SK-N-SH (cell line): ENCODE data around the gene IRX6. TPM values are rescaled to one million over a fixed set of nuclear protein-coding genes. Genes with fewer than 3 reads are reported as not detected.

ENCODE experiments used
- CTCF ChIA-PET: fragments of 300-600, 350-600 bp; formaldehyde crosslinking; extraction: SDS; loops from one replicate; lab custom pipeline; 2021; lab: Yijun Ruan, JAX
- POLR2A ChIA-PET: fragments of 350-600 bp; sonication (Branson Sonifier 250); formaldehyde crosslinking; extraction: SDS; loops from one replicate; lab custom pipeline; 2020; ENCODE audit warnings: antibody characterized with exemption, inconsistent platforms; lab: Yijun Ruan, JAX
- DNase-seq: peaks from one replicate; pipeline ENCODE4 v3.0.0; 2012
- H2AFZ ChIP-seq: fragments of 200-600 bp; sonication (generic); 2 replicates; pipeline ENCODE4 v1.8.1; 2016; ENCODE audit warnings: antibody characterized with exemption, mild to moderate bottlenecking, low read depth
- H3F3A ChIP-seq: fragments of 200-600 bp; sonication (generic); replicated peaks from 2 replicates; pipeline ENCODE3; 2016; ENCODE audit warnings: antibody characterized with exemption, mild to moderate bottlenecking; ENCODE audit not compliant: insufficient read depth
- H3K27ac ChIP-seq, 2 experiments: fragments of 200-500 bp in 1 of 2; fragments of 200-600 bp in 1 of 2; sonication (Bioruptor generic) in 1 of 2; sonication (generic), shearing (Covaris generic) in 1 of 2; 2 replicates each; pipeline versions ENCODE4 v1.5.1 to v1.6.1; 2014 to 2016; ENCODE audit warnings: low read depth in 2 of 2, inconsistent platforms in 1 of 2, low read length in 1 of 2, mild to moderate bottlenecking in 1 of 2, mixed read lengths in 1 of 2
- H3K27me3 ChIP-seq: fragments of 200-600 bp; sonication (generic), shearing (Covaris generic); 2 replicates; pipeline ENCODE4 v1.6.1; 2016; ENCODE audit warnings: mixed run types; ENCODE audit not compliant: insufficient read depth
- H3K36me3 ChIP-seq, 2 experiments: fragments of 200-500 bp in 1 of 2; fragments of 200-600 bp in 1 of 2; sonication (Bioruptor generic) in 1 of 2; sonication (generic) in 1 of 2; replicated peaks in 1 of 2; 2 replicates each; pipeline versions ENCODE3 to v1.5.1; 2014 to 2016; ENCODE audit warnings: low read length in 1 of 2, mild to moderate bottlenecking in 1 of 2; ENCODE audit not compliant: insufficient read depth in 2 of 2, control insufficient read depth in 1 of 2
- H3K4me1 ChIP-seq, 2 experiments: fragments of 200-500 bp in 1 of 2; fragments of 200-600 bp in 1 of 2; sonication (Bioruptor generic) in 1 of 2; sonication (generic), shearing (Covaris generic) in 1 of 2; 2 replicates each; pipeline versions ENCODE4 v1.5.1 to v1.6.1; 2014 to 2016; ENCODE audit warnings: low read depth in 1 of 2, low read length in 1 of 2, mixed run types in 1 of 2; ENCODE audit not compliant: insufficient read depth in 2 of 2, control insufficient read depth in 1 of 2
- H3K4me2 ChIP-seq: fragments of 200-600 bp; sonication (generic), shearing (Covaris generic); 2 replicates; pipeline ENCODE4 v1.6.1; 2017; ENCODE audit warnings: mixed run types
- H3K4me3 ChIP-seq, 2 experiments: fragments of 200-500 bp in 1 of 2; fragments of 200-600 bp in 1 of 2; sonication (Bioruptor generic) in 1 of 2; sonication (generic), shearing (Covaris generic) in 1 of 2; 2 replicates each; pipeline versions ENCODE4 v1.5.1 to v1.8.1; 2014 to 2016; ENCODE audit warnings: low read depth in 2 of 2, inconsistent platforms in 1 of 2, low read length in 1 of 2, mild to moderate bottlenecking in 1 of 2, mixed read lengths in 1 of 2, moderate library complexity in 1 of 2
- H3K79me2 ChIP-seq: fragments of 200-600 bp; sonication (generic); 2 replicates; pipeline ENCODE4 v1.8.1; 2017; ENCODE audit warnings: mild to moderate bottlenecking; ENCODE audit not compliant: insufficient read depth
- H3K9ac ChIP-seq: fragments of 200-600 bp; sonication (generic); 2 replicates; pipeline ENCODE4 v1.6.1; 2017; ENCODE audit warnings: mixed run types
- H3K9me2 ChIP-seq: fragments of 200-600 bp; sonication (generic); 2 replicates; pipeline ENCODE4 v1.6.1; 2017; ENCODE audit warnings: mixed run types
- H3K9me3 ChIP-seq: fragments of 200-600 bp; sonication (generic); 2 replicates; pipeline ENCODE4 v1.6.1; 2017; ENCODE audit warnings: mixed run types, mild to moderate bottlenecking, moderate library complexity
- H4K20me1 ChIP-seq: fragments of 200-600 bp; sonication (generic); 2 replicates; pipeline ENCODE4 v1.6.1; 2017; ENCODE audit warnings: mild to moderate bottlenecking, mixed run types; ENCODE audit not compliant: insufficient read depth
- EZH2phosphoT487 ChIP-seq: fragments of 200-600 bp; sonication (generic); IDR thresholded peaks from 2 replicates; pipeline ENCODE4 v1.6.1; 2017; ENCODE audit warnings: low read depth, mixed run types, mild to moderate bottlenecking, antibody characterized with exemption, moderate library complexity, borderline replicate concordance
- FOXJ3 ChIP-seq: sonication (generic); formaldehyde crosslinking; IDR thresholded peaks from 2 replicates; pipeline ENCODE4 v1.5.1; 2020; ENCODE audit warnings: mild to moderate bottlenecking, missing genetic modification reagents
- JUND ChIP-seq: IDR thresholded peaks from 2 replicates; pipeline ENCODE4 v1.4.0; 2012
- MEF2A ChIP-seq: IDR thresholded peaks from 2 replicates; pipeline ENCODE4 v1.4.0; 2012; ENCODE audit warnings: low read depth, borderline replicate concordance
- MXI1 ChIP-seq: IDR thresholded peaks from 2 replicates; pipeline ENCODE4 v1.6.1; 2012; ENCODE audit warnings: mild to moderate bottlenecking, low read depth, low read length, improper control_type of control experiment
- NFIC ChIP-seq: IDR thresholded peaks from 2 replicates; pipeline ENCODE4 v1.4.0; 2012; ENCODE audit warnings: borderline replicate concordance
- NRF1 ChIP-seq: IDR thresholded peaks from 2 replicates; pipeline ENCODE4 v1.6.1; 2012; ENCODE audit warnings: low read depth, mild to moderate bottlenecking, low read length
- SIN3A ChIP-seq: IDR thresholded peaks from 2 replicates; pipeline ENCODE4 v1.6.1; 2012; ENCODE audit warnings: low read depth, mild to moderate bottlenecking, low read length, moderate library complexity, borderline replicate concordance
- SMC3 ChIP-seq: IDR thresholded peaks from 2 replicates; pipeline ENCODE4 v1.6.1; 2012; ENCODE audit warnings: low read depth, low read length, improper control_type of control experiment
- TAF1 ChIP-seq: IDR thresholded peaks from 2 replicates; pipeline ENCODE4 v1.6.1; 2012; ENCODE audit warnings: low read depth, mild to moderate bottlenecking, low read length, moderate library complexity, borderline replicate concordance
- TCF12 ChIP-seq: IDR thresholded peaks from 2 replicates; pipeline ENCODE4 v1.4.0; 2012
- TEAD4 ChIP-seq: IDR thresholded peaks from 2 replicates; pipeline ENCODE4 v1.4.0; 2012; ENCODE audit warnings: mild to moderate bottlenecking, borderline replicate concordance; ENCODE audit not compliant: insufficient read depth
- WGBS: methylation state at CpG from one replicate; pipeline ENCODE4 v1.1.6; 2017; ENCODE audit warnings: low lambda C conversion rate; 5-methylcytosine and 5-hydroxymethylcytosine counted together
- polyA plus RNA-seq, 3 experiments: library from polyadenylated mRNA; depleted of rRNA; stranded (reverse); fragments of >200 nt; gene quantifications; 2 replicates each; pipeline ENCODE4 v1.2.3, GENCODE V29; 2012
- TF ChIP-seq, protein P1 (sequence below): IDR thresholded peaks from 2 replicates; pipeline ENCODE4 v1.6.1; 2012; ENCODE audit warnings: mild to moderate bottlenecking, low read depth, low read length, moderate library complexity
- TF ChIP-seq, protein P2 (sequence below): fragments of 150-350 bp; IDR thresholded peaks from 2 replicates; pipeline ENCODE4 v1.6.1; 2017; ENCODE audit warnings: antibody characterized with exemption, low read length, low read depth, borderline replicate concordance
- TF ChIP-seq, protein P3 (sequence below): IDR thresholded peaks from 2 replicates; pipeline ENCODE4; 2012

The IRX6 gene
- polyA plus RNA-seq, 1 of the 3 experiments (the other 2 are of a cell fraction) = not detected

DNA sequence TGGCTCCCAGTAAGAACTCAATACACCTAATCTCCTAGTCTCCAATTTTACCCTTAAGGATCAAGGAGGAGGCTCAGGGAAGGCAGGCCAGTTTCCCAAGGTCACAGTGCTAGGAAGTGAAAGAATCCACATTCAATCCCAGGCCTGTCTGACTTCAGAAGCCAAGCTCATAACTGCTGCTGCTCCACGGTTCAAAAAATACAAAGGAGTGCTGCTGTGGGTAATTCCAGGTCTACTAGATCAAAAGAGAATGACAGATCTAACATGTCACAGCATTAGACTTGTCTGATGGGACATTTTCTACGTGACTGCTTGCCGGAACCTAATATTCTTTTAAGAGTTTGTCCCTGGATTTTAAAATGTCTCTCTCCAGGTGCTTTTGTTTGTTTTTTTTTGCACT lies 48.8 kb upstream of the IRX6 start (continued):
- TF ChIP-seq, protein P1, sequence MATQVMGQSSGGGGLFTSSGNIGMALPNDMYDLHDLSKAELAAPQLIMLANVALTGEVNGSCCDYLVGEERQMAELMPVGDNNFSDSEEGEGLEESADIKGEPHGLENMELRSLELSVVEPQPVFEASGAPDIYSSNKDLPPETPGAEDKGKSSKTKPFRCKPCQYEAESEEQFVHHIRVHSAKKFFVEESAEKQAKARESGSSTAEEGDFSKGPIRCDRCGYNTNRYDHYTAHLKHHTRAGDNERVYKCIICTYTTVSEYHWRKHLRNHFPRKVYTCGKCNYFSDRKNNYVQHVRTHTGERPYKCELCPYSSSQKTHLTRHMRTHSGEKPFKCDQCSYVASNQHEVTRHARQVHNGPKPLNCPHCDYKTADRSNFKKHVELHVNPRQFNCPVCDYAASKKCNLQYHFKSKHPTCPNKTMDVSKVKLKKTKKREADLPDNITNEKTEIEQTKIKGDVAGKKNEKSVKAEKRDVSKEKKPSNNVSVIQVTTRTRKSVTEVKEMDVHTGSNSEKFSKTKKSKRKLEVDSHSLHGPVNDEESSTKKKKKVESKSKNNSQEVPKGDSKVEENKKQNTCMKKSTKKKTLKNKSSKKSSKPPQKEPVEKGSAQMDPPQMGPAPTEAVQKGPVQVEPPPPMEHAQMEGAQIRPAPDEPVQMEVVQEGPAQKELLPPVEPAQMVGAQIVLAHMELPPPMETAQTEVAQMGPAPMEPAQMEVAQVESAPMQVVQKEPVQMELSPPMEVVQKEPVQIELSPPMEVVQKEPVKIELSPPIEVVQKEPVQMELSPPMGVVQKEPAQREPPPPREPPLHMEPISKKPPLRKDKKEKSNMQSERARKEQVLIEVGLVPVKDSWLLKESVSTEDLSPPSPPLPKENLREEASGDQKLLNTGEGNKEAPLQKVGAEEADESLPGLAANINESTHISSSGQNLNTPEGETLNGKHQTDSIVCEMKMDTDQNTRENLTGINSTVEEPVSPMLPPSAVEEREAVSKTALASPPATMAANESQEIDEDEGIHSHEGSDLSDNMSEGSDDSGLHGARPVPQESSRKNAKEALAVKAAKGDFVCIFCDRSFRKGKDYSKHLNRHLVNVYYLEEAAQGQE = no peak
- TF ChIP-seq JUND = no peak
- TF ChIP-seq, protein P2, sequence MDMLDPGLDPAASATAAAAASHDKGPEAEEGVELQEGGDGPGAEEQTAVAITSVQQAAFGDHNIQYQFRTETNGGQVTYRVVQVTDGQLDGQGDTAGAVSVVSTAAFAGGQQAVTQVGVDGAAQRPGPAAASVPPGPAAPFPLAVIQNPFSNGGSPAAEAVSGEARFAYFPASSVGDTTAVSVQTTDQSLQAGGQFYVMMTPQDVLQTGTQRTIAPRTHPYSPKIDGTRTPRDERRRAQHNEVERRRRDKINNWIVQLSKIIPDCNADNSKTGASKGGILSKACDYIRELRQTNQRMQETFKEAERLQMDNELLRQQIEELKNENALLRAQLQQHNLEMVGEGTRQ = no peak
- TF ChIP-seq SMC3 = no peak
- TF ChIP-seq NRF1 = no peak
- TF ChIP-seq, protein P3, sequence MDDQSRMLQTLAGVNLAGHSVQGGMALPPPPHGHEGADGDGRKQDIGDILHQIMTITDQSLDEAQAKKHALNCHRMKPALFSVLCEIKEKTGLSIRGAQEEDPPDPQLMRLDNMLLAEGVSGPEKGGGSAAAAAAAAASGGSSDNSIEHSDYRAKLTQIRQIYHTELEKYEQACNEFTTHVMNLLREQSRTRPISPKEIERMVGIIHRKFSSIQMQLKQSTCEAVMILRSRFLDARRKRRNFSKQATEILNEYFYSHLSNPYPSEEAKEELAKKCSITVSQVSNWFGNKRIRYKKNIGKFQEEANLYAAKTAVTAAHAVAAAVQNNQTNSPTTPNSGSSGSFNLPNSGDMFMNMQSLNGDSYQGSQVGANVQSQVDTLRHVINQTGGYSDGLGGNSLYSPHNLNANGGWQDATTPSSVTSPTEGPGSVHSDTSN = no peak
- no peak for TF ChIP-seq NFIC

DNA sequence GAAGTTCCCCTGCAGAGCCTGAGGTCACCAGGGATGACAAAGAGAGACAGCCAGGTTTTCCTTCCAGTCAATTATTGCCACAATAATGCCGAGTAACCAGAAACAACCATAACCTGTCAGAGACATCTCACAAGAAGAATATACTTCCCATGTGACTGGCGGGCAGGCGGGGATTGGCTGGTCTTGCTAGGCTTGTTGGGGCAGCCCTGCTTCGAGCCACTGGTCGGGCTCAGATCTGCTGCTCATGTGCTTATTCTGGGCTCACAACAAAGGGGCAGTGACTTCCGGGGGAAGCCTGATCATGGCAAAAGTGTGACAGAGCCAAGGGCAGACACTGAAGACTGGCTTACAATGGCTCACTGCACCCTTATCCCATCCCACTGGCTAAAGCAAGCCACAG lies 48.1 kb upstream of the IRX6 start:
- peaks cover 0 to 15% of the 10 kb centered on the region in 2 experiments; a peak in 2 of 4 replicates for H3K4me1 ChIP-seq
- H2AFZ ChIP-seq = no peak overlapping the region
- no peak overlapping the region for H3K4me2 ChIP-seq
- no peaks in the 10 kb centered on the region for H3K9me3 ChIP-seq
- H3K79me2 ChIP-seq = no peaks in the 10 kb centered on the region
- no peaks in the 10 kb centered on the region for H3K36me3 ChIP-seq
- no peaks in the 10 kb centered on the region for H3F3A ChIP-seq
- TF ChIP-seq FOXJ3 (no peak), EZH2phosphoT487 (no peak), MXI1 (no peak), MEF2A (no peak), TAF1 (no peak), TEAD4 (no peak), TCF12 (no peak), SIN3A (no peak)
- TF ChIP-seq, protein P1 = no peak
- TF ChIP-seq, protein P2 = no peak
- no peak overlapping the region for H3K4me3 ChIP-seq
- no peak overlapping the region for H3K9ac ChIP-seq
- WGBS = 60% methylated on average over 3 of the region's 6 CpGs
- no peak overlapping the region for H3K27ac ChIP-seq
- no peaks in the 10 kb centered on the region for H3K27me3 ChIP-seq
- no peaks in the 10 kb centered on the region for H3K9me2 ChIP-seq
- no peak for DNase-seq
- ChIA-PET POLR2A (no interaction called here), CTCF (interaction anchor here (2.4 kb wide), 1 partner anchor 95 kb away, joined by 5 read pairs; no protein-coding TSS in a partner anchor)
- no peaks in the 10 kb centered on the region for H4K20me1 ChIP-seq
